Vagina (tissue), 2 donors: ENCODE measurements around the gene LRRC1. TPM values are rescaled to one million over a fixed set of nuclear protein-coding genes. Genes with fewer than 3 reads are reported as not detected.
A peak's percentile ranks its signal among the peaks of the same experiment; 100 is the strongest.

Source experiments
- DNase-seq, 2 donors: peaks; one replicate each; pipeline ENCODE4 v3.0.0-alpha.2; 2017; ENCODE audit errors: extremely low spot score in 2 of 2
- H3K27ac ChIP-seq: fragments of 200-600 bp; sonication (generic); one replicate; pipeline ENCODE4 v1.5.1; 2019
- H3K27me3 ChIP-seq: fragments of 200-600 bp; sonication (generic); one replicate; pipeline ENCODE4 v1.5.1; 2019
- H3K36me3 ChIP-seq, 2 donors: fragments of 200-600 bp; sonication (generic); one replicate each; pipeline ENCODE4 v1.5.1; 2017 to 2019
- H3K4me1 ChIP-seq: fragments of 200-600 bp; sonication (generic); one replicate; pipeline ENCODE4 v1.5.1; 2019
- H3K4me3 ChIP-seq, 2 donors: fragments of 200-600 bp; sonication (generic); 1 replicate in 1 of 2; 2 replicates in 1 of 2; pipeline ENCODE4 v1.5.1; 2016 to 2019
- H3K9me3 ChIP-seq: fragments of 200-600 bp; sonication (generic); one replicate; pipeline ENCODE4 v1.5.1; 2019
- POLR2A ChIP-seq, 2 donors: fragments of 450-650 bp; IDR thresholded peaks; one replicate each; pipeline ENCODE4 v1.6.1; 2017; ENCODE audit warnings: antibody characterized with exemption in 2 of 2, mild to moderate bottlenecking in 2 of 2, moderate library complexity in 2 of 2
- POLR2AphosphoS5 ChIP-seq, 2 donors: sonication (generic); formaldehyde crosslinking; IDR thresholded peaks; one replicate each; pipeline ENCODE4 v1.9.0; 2017; ENCODE audit warnings: antibody characterized with exemption in 2 of 2, mild to moderate bottlenecking in 2 of 2, low read depth in 1 of 2; ENCODE audit not compliant: insufficient read depth in 1 of 2
- intact Hi-C: fragments of 100-400 bp; cut with DNase I; formaldehyde crosslinking; loops from one replicate; pipeline ENCODE4 v1.15.1; 2023
- total RNA-seq: library from RNA; depleted of rRNA; stranded (reverse); fragments of >200 nt; gene quantifications from one replicate; pipeline ENCODE4 v1.2.3, GENCODE V29; 2016
- TF ChIP-seq, protein P1 (sequence below), 3 experiments: fragments of 450-650 bp in 2 of 3; fragments of 200-600 bp in 1 of 3; sonication (generic) in 1 of 3; IDR thresholded peaks; one replicate each; pipeline ENCODE4 v1.5.1; 2017 to 2019; ENCODE audit warnings: antibody characterized with exemption in 3 of 3, mild to moderate bottlenecking in 2 of 3, moderate library complexity in 2 of 3

Gene LRRC1
- total RNA-seq, 1 donor from 2014 or later, result 52.5 TPM

DNA sequence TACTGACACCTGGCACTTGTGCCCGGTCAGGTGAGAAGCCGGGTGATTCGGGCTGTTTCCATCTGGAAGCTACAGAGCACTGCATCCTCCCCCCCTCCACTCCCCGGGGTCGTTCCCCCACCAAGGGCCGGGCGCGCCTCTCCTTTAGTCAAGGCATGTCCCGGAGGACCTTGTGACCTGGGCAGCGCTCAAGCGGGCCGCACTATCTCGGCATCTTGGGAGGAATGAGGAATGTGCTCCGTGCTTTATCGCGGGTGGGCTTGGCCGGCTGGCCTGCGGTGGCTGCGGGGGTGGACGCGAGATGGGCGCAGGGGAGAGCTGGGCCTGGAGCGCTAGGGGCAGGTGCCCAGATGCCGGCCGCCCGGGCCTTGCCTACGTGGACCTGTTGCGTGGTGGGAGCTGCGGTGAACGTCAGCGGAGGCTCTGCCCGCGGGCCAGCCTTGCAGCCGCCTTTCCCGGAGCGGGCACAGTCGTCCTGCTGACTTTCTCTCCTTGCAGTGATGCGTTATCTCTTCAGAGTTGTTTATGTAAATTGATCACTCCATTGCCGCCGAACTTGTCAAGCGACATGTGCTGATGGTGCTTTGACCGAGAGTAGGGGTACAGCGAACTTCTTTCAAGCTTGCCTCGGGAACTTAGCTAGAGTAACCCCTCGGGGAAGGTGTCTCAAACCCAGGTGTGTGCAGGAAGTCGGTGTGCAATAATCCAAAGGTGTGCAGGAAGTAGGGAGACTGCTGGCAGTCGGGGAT lies 1.1 kb downstream of the LRRC1 start:
- no peaks in the 10 kb centered on the region for H3K9me3 ChIP-seq
- intact Hi-C loops, result no loop called here
- H3K36me3 ChIP-seq, result no peaks in the 10 kb centered on the region
- peaks cover 18% of the 10 kb centered on the region for H3K4me1 ChIP-seq
- no peak for TF ChIP-seq POLR2A (IDR thresholded peaks at IDR 0.05)
- TF ChIP-seq POLR2AphosphoS5 (IDR thresholded peaks at IDR 0.05; ENCODE audit: insufficient read depth in 1 of 2, low read depth in 1 of 2), result peak in 1 of 2 donors; percentile 40
- TF ChIP-seq, protein P1, sequence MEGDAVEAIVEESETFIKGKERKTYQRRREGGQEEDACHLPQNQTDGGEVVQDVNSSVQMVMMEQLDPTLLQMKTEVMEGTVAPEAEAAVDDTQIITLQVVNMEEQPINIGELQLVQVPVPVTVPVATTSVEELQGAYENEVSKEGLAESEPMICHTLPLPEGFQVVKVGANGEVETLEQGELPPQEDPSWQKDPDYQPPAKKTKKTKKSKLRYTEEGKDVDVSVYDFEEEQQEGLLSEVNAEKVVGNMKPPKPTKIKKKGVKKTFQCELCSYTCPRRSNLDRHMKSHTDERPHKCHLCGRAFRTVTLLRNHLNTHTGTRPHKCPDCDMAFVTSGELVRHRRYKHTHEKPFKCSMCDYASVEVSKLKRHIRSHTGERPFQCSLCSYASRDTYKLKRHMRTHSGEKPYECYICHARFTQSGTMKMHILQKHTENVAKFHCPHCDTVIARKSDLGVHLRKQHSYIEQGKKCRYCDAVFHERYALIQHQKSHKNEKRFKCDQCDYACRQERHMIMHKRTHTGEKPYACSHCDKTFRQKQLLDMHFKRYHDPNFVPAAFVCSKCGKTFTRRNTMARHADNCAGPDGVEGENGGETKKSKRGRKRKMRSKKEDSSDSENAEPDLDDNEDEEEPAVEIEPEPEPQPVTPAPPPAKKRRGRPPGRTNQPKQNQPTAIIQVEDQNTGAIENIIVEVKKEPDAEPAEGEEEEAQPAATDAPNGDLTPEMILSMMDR (IDR thresholded peaks at IDR 0.05), result no peak
- peak overlapping the region; percentile 72 to 93 for H3K4me3 ChIP-seq
- H3K27me3 ChIP-seq, result no peaks in the 10 kb centered on the region
- H3K27ac ChIP-seq, result peak overlapping the region; percentile 77
- DNase-seq, result no peak

DNA sequence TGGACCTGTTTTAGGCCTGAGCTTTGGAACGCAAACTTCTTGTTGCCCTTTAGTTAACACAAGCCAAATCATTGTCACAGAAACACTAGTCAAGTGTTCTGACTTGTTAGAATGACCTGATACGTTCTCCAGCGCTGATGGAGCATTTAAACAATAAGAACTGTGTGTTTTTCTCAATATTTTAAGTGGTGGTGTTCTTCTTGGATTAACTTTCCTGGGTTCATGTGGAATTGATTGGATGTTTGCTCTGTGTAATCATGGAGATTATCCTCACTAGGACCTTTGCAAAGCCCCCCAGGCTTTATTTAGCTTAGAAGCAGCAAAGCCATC lies 1.6 kb downstream of the LRRC1 start:
- Histone ChIP-seq H3K4me1 (peaks cover 18% of the 10 kb centered on the region), H3K27ac (peak overlapping the region; percentile 77), H3K27me3 (no peaks in the 10 kb centered on the region), H3K36me3 (no peaks in the 10 kb centered on the region), H3K9me3 (no peaks in the 10 kb centered on the region), H3K4me3 (peak overlapping the region; percentile 72 to 93)
- intact Hi-C loops, result no loop called here
- no peak for DNase-seq
- TF ChIP-seq, protein P1 (IDR thresholded peaks at IDR 0.05), result no peak
- TF ChIP-seq POLR2A (IDR thresholded peaks at IDR 0.05) (no peak), POLR2AphosphoS5 (IDR thresholded peaks at IDR 0.05; ENCODE audit: insufficient read depth in 1 of 2, low read depth in 1 of 2) (no peak)

DNA sequence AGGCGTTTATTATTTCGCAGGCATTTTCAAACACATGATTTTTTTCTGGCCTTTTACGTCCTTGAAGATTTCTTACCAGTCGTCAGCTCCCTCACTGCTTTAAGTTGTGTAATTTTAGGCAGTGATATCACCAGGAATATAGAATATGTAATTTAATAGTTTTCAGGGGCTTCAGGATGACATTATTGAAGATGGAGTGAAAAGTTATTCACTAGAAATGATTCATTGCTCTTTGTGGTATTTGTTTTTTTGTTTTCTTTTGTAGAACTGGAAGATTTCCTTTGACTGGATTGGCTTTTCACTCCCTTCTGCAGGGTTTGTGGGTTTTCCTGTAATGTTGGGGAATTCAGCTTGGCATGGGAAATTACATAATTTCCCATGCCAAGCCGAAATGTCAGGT lies 2.0 kb downstream of the LRRC1 start:
- Histone ChIP-seq H3K9me3 (no peaks in the 10 kb centered on the region), H3K27ac (peak overlapping the region; percentile 77), H3K4me1 (peaks cover 18% of the 10 kb centered on the region), H3K4me3 (peak overlapping the region; percentile 72 to 93), H3K27me3 (no peaks in the 10 kb centered on the region), H3K36me3 (no peaks in the 10 kb centered on the region)
- intact Hi-C loops, result no loop called here
- TF ChIP-seq POLR2A (IDR thresholded peaks at IDR 0.05) (no peak), POLR2AphosphoS5 (IDR thresholded peaks at IDR 0.05; ENCODE audit: insufficient read depth in 1 of 2, low read depth in 1 of 2) (no peak)
- TF ChIP-seq, protein P1 (IDR thresholded peaks at IDR 0.05), result no peak
- DNase-seq, result no peak

DNA sequence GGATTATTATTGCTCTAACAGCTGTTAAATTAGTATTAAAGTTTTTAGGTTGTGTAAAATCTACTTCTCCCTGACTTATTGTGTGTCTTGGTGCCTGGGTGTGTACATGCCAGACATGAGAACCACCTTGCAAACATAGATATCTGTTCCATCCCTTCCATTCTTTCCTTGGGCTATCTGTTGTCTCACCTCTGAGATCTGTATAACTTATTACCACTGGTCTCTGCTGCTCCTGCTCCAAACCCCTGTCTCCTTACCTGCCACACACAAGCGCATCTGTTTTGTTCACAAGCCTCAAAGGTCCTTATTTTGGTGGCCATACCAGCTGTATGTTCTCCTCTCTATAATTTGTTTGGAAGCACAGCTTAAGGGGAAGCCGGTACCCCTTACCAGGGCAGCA lies 2.5 kb downstream of the LRRC1 start:
- Histone ChIP-seq H3K9me3 (no peaks in the 10 kb centered on the region), H3K4me3 (peak overlapping the region in 1 of 2 donors; percentile 72), H3K27ac (no peak overlapping the region), H3K27me3 (no peaks in the 10 kb centered on the region), H3K4me1 (peaks cover 18% of the 10 kb centered on the region), H3K36me3 (no peaks in the 10 kb centered on the region)
- TF ChIP-seq POLR2AphosphoS5 (IDR thresholded peaks at IDR 0.05; ENCODE audit: insufficient read depth in 1 of 2, low read depth in 1 of 2) (no peak), POLR2A (IDR thresholded peaks at IDR 0.05) (no peak)
- TF ChIP-seq, protein P1 (IDR thresholded peaks at IDR 0.05), result no peak
- intact Hi-C loops, result no loop called here
- DNase-seq, result no peak

DNA sequence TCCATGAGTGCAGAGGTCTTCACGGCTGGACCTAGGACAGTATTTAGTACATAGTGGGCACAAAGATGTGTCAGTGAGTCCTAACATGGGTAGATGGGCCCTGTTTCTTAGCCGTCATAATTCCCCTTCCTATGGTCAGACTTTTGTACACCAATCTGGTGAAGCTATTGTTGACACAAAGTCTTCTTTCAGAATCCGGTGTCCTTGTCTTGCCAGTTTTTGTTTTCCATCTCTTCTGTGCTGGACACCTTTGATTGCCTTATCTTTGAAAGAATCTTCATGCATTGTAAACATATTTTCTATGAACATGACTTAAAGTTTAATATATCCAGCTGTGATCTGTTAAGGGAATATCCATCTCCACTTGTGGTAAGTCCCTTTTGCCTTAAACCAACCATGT lies 4.5 kb downstream of the LRRC1 start:
- Histone ChIP-seq H3K36me3 (no peaks in the 10 kb centered on the region), H3K27ac (no peak overlapping the region), H3K9me3 (no peaks in the 10 kb centered on the region), H3K4me1 (peaks cover 18% of the 10 kb centered on the region), H3K4me3 (no peak overlapping the region), H3K27me3 (no peaks in the 10 kb centered on the region)
- TF ChIP-seq POLR2AphosphoS5 (IDR thresholded peaks at IDR 0.05; ENCODE audit: insufficient read depth in 1 of 2, low read depth in 1 of 2), result no peak
- no peak for TF ChIP-seq POLR2A (IDR thresholded peaks at IDR 0.05)
- TF ChIP-seq, protein P1 (IDR thresholded peaks at IDR 0.05), result no peak
- no peak for DNase-seq
- intact Hi-C loops, result no loop called here
